ENCODE measurements around the gene CCDC93. TPM values are rescaled to one million over a fixed set of nuclear protein-coding genes. Genes with fewer than 3 reads are reported as not detected.
"Not testable (repeated sequence)": the region's sequence is repeated elsewhere in the genome, so short reads cannot be mapped to it uniquely, and the experiment has no call there.

Gene CCDC93
- total RNA-seq, 4 donors from 2014 or later = 17.3 to 30.3 (median 23.6) TPM

DNA sequence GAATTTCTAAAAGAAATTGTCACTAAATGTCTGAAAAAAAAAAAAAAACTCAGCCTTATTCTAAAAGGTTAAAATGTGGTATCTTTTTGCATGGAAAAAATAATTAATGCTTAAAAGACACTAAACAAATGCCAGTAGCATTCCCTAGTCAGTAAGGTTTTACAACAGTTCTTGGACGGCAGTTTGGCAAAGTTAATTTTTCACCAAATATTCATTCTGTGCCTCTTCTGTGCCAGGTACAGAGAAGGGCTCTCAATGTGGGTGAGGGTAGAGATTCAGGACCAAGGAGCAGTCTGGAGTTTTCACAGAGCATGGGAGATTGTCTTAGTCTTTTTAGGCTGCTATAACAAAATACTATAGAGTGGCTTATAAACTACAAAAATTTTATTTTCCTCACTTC, 6.0 kb upstream of the CCDC93 start:
- TF ChIP-seq, protein P1, sequence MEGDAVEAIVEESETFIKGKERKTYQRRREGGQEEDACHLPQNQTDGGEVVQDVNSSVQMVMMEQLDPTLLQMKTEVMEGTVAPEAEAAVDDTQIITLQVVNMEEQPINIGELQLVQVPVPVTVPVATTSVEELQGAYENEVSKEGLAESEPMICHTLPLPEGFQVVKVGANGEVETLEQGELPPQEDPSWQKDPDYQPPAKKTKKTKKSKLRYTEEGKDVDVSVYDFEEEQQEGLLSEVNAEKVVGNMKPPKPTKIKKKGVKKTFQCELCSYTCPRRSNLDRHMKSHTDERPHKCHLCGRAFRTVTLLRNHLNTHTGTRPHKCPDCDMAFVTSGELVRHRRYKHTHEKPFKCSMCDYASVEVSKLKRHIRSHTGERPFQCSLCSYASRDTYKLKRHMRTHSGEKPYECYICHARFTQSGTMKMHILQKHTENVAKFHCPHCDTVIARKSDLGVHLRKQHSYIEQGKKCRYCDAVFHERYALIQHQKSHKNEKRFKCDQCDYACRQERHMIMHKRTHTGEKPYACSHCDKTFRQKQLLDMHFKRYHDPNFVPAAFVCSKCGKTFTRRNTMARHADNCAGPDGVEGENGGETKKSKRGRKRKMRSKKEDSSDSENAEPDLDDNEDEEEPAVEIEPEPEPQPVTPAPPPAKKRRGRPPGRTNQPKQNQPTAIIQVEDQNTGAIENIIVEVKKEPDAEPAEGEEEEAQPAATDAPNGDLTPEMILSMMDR (IDR thresholded peaks at IDR 0.05) = no peak
- TF ChIP-seq POLR2A (IDR thresholded peaks at IDR 0.05) (no peak), EP300 (IDR thresholded peaks at IDR 0.05) (no peak)

DNA sequence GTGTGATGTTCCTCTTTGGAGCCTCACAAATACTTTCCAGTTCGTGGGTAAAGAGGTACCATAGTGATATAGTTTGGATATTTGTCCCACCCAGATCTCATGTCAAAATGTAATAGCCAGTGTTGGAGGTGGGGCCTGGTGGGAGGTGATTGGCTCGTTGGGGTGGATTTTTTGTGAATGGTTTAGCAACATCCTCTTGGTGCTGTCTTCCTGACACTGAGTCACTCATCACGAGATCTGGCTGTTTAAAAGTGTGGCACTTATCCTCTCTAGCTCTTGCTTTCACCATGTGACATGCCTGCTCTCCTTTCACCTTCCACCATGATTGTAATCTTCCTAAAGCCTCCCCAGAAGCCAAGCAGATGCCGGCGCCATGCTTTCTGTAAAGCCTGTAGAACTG, 3.0 kb upstream of the CCDC93 start:
- Histone ChIP-seq H3K9me3 (no peaks in the 10 kb centered on the region), H3K36me3 (no peaks in the 10 kb centered on the region), H3K4me1 (peaks cover 0 to 20% (median 10%) of the 10 kb centered on the region in 4 donors), H3K4me3 (no peak overlapping the region), H3K27ac (no peak overlapping the region), H3K27me3 (no peaks in the 10 kb centered on the region)
- TF ChIP-seq EP300 (IDR thresholded peaks at IDR 0.05) = peak in 1 of 2 donors; percentile 21
- TF ChIP-seq, protein P1 (IDR thresholded peaks at IDR 0.05) = no peak
- 78 to 90% methylated on average over 5 of the region's 5 CpGs for WGBS, 2 donors
- DNase-seq (ENCODE audit: low spot score in 2 of 2) = no peak

More for the DNA sequence above, 6.0 kb upstream of the CCDC93 start:
- no peak overlapping the region for H3K27ac ChIP-seq
- H3K9me3 ChIP-seq = no peaks in the 10 kb centered on the region
- no peaks in the 10 kb centered on the region for H3K27me3 ChIP-seq
- H3K36me3 ChIP-seq = no peaks in the 10 kb centered on the region
- DNase-seq (ENCODE audit: low spot score in 2 of 2) = no peak
- H3K4me1 ChIP-seq = peaks cover 0 to 2% (median 0%) of the 10 kb centered on the region in 4 donors
- 72 to 76% methylated on average over 1 of the region's 1 CpG for WGBS, 2 donors
- H3K4me3 ChIP-seq = no peak overlapping the region

DNA sequence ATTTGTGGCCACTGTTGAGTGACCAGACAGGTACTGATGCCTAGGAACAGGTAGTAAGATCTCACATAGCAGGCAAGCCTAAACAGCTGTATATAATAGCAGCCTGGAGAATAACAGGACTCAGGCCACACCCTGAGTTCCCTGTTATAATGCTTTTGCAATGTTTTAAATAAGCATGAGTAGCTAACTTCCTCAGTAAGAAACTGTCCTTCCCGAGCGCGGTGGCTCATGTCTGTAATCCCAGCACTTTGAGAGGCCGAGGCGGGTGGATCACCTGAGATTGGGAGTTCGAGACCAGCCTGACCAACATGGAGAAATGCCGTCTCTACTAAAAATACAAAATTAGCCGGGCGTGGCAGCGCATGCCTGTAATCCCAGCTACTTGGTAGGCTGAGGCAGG, 1.9 kb upstream of the CCDC93 start:
- DNase-seq (ENCODE audit: low spot score in 2 of 2); H3K27me3 ChIP-seq; H3K27ac ChIP-seq; H3K36me3 ChIP-seq; H3K9me3 ChIP-seq; H3K4me3 ChIP-seq: not testable (repeated sequence)
- H3K4me1 ChIP-seq = peaks cover 0 to 27% (median 16%) of the 10 kb centered on the region in 4 donors
- WGBS, 2 donors = 88% methylated on average over 10 of the region's 10 CpGs

DNA sequence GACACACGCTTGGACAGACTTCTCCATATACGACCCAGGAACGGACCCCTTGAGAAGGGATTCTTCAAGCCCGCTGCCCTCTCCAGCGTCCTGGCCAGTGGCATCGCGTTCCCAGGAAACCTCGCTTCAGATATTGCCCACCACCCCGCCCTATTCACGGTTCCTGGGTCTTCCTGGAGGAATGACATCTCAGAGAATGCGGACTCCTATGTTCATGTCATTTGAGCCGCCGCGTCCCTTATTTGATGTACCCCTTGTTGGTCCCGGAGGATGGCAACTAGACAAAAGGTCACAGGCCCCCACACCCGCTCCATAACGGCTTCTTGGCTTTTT, 588 bp upstream of the CCDC93 start:
- H3K36me3 ChIP-seq = no peaks in the 10 kb centered on the region
- no peak for DNase-seq (ENCODE audit: low spot score in 2 of 2)
- 0 to 1% methylated on average over 16 to 17 of the region's 17 CpGs for WGBS, 2 donors

DNA sequence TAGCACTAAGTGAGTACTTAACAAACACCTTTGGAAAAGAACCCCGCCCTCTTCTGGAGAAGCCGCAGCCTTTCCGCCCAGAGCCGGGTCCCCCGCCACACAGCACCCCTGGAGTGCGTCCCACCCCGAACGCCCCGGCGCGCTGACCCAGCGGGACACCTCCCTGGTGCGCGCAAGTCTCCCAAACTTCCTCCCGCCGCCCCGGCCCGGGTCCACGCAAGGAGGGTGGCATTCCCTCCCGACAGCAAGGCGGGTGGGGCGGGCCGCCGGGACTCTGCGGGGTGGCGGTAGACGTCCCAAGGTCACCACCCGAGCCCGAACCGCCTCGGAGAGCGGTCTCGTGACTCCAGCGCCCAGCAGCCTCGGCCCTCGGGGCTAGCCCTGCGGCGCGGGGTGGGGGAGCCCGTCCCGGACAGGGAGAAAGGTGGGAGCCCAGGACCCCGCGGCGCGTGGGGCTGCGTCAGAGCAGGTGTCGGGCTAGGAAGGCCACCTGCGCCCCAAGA, 598 bp downstream of the CCDC93 start:
- DNase-seq (ENCODE audit: low spot score in 2 of 2) = no peak
- 1 to 2% methylated on average over 14 to 41 of the region's 48 CpGs for WGBS, 2 donors
- H3K27ac ChIP-seq = peak overlapping the region; percentile 67 to 88 (median 83)

More for the DNA sequence above, 588 bp upstream of the CCDC93 start:
- H3K4me3 ChIP-seq = peak overlapping the region; percentile 74 to 95 (median 84)
- H3K27me3 ChIP-seq = no peaks in the 10 kb centered on the region
- no peaks in the 10 kb centered on the region for H3K9me3 ChIP-seq
- no peak for TF ChIP-seq EP300 (IDR thresholded peaks at IDR 0.05)
- no peak for TF ChIP-seq POLR2A (IDR thresholded peaks at IDR 0.05)
- TF ChIP-seq, protein P1 (IDR thresholded peaks at IDR 0.05) = no peak
- peak overlapping the region in 2 of 4 donors; percentile 15 to 88 for H3K27ac ChIP-seq
- H3K4me1 ChIP-seq = peaks cover 0 to 33% (median 19%) of the 10 kb centered on the region in 4 donors

More for the DNA sequence above, 598 bp downstream of the CCDC93 start:
- Histone ChIP-seq H3K9me3 (no peaks in the 10 kb centered on the region), H3K4me3 (peak overlapping the region; percentile 74 to 95 (median 84)), H3K27me3 (no peaks in the 10 kb centered on the region), H3K36me3 (peaks cover 0 to 6% (median 0%) of the 10 kb centered on the region in 3 donors), H3K4me1 (peaks cover 0 to 33% (median 19%) of the 10 kb centered on the region in 4 donors)
- TF ChIP-seq, protein P1 (IDR thresholded peaks at IDR 0.05) = no peak
- no peak for TF ChIP-seq POLR2A (IDR thresholded peaks at IDR 0.05)
- TF ChIP-seq EP300 (IDR thresholded peaks at IDR 0.05) = no peak
